Fibroblast of skin of left quadriceps (primary cell): ENCODE data around the gene KATNIP.

Source experiments
- DNase-seq, 2 experiments: peaks; one replicate each; pipeline ENCODE4 v3.0.0-alpha.2; 2013; ENCODE audit warnings: low read depth in 2 of 2

Gene KATNIP

DNA sequence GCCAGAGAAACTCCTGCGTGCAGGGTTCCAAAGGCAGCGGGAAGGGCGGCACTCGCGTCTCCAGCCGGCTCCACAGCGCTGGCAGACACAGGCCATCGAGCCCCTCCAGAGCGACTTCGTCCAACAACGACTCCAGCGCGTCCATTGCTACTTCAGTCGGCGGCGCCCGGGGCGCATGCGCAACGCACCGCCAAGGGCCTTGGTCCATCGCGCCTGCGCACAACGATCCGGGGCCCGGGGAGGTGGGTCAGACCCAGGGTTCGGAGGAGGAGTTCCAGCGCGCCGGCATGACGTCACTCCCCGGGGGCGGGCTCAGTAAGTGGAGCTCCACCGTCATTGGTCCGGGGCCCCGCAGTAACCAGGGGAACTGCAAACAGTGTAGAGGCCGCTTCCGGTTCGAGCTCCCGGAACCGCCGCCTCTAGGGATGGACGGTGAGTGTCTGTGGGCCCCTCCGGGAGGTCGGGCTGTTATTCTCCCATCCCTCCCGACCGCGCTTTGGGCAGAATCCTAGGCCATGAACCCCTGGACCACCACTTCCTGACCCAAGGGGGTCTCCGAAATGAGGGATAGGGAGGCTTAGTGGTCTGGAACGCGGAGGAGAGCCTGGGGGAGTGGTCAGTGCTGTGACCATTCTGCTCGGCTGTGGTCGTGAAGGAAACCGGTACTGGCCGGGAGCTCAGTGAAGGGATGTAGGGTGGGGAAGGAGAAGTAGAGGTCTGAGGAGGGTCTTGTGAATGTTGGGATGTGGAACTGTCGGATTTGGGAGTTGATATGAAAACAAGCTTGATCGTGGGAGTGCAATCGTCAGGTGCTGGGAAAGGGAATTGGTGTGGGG is at the start of gene KATNIP, which contains the start of gene GTF3C1:
KATNIP (plus strand) TSS at position 399 of the 836 bp plus-strand sequence; CDS start at position 426, 27 bp downstream.
GTF3C1 (minus strand) TSS at position 168 of the 836 bp plus-strand sequence; CDS start at position 145, 23 bp downstream.
- peak; percentile 96 to 97 for DNase-seq

DNA sequence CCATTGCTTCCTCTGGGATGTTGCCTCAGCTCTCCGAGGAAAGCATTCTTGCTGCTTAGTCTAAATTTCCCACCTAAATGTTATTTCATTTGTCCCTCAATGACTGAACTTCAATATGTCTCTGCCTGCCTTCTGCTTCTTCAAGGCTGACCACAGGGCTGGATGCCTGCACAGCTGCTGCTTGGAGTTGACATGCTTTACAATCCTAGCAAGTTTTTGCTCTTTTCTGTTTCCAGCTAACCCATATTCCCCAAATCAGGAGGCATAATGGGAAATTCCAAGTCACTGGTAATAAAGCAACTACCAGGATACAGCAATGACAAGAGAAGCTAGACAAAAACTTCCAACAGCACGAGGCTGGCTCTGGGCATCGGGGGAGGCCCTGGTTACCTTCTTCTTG is 49.1 kb upstream of the KATNIP start:
- no peak for DNase-seq

GRCh38 chr16:27503662-27504061 is 46.3 kb upstream of the KATNIP start:
- DNase-seq = no peak

DNA sequence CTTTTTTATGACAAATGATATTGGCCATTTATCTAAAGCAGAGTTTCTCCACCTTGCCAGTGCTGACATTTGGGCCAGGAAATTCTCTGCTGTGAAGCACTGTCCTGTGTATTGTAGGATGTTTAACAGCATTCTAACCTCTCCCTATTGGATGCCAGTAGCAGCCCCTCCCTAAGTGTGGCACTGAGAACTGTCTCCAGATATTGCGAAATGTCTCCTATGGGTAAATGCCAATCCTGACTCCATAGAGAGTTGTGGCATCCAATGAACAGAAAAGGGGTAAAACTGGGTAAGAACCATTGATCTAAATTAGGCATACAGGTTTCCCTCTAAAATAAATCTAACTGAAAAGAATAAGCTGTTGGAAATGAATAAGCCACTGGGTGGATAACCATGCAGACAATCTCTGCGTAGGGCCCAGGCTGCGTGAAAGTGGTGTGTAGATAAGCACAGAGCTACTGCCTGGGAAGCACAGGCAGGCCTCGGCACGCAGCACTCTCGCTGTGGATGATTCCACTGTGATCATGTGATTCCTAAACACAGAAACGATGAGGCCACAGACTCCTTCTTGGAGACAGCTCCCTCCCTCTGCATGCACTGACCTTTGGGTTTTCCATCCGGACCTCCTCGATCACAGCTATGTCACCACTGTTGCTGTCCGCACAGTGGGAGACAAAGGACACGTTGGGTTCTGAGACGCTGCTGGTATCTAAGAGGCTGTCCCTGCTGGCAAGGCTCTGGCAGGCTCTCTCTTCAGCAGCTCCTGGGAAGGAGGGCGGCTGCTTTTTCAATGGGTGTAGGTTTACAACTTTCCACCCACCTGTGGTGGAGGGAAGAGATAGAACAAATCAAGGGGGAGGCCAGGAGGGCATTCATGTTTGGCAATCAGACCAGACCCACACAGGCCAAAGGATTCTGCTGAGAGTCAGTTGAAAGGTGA is 44.4 kb upstream of the KATNIP start:
- DNase-seq = no peak

DNA sequence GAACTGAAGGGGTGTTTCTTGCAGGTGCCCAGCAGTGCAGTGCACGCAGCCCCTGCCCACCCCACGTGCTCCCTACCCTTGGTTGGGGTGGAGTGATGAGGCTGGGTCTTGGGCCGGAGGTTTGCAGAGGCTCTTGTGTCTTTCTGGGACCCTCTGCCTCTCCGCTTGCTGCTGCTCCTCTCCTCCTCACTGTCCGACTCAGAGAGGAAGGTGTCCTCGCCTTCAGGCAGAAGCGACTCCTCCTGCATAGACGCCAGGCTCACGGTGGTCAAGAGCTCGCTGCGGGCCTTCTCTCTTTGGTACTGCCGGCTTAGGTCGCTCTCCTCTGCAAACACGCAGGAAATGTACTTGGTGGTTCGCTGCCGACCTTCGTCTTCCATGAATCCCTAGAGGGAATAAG is 43.2 kb upstream of the KATNIP start:
- DNase-seq = no peak

DNA sequence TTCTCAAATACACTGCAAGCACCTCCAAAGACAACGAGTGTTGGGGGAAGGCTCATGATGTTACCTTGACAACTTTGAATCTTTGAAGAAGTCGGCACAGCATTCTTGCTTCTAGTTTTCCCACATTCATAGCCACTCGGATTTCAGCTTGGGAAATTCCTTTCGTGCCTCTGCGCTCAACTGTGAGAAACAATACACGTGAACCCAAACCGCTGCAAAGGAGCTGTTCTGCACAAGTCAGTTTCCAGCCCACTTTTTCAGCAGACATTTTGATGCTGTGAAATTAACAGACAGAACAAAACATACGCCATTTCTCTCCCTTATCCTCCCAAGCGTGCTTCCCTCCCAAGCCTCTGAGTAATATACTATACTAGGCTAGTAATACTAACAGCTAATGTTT is 41.5 kb upstream of the KATNIP start:
- DNase-seq = no peak

DNA sequence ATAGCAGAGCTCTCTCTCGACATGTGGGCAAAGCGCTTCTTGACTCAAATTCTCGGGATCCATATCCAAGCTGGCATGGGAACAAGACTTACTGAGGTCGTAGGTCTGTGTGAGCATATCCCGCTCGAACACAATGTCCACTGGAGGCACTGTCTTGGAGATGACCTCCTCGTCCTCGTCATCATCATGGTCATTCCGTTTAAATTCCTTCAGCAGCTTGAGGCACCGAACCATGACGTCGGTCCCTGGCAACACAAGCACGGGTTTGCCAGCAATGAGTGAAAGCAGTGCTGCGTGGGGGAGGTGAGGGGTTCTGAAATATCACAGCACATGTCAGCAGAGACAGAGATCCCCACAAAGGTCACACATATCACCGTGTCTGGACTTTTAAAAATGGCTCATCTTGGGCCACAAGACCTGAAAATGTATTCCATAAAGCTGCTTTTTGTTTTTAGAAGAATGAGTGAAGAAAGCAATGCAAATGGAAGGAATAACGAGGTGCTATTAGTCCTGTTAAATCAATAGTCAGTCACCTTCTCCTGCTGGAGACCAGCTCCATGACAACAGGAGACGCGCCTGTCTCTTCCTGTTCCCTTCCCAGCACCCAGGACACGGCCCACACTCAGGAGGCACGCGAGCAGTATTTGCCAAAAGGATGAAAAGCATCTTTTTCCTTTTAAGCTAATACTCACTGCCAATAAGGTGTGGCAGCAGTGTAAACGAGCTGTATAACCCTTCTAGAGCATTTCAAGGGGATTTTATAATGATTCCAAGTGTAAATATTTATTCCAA is 38.1 kb upstream of the KATNIP start:
- no peak for DNase-seq

- DNase-seq = no peak
These were observed 35.1 kb upstream of the KATNIP start for GRCh38 chr16:27514806-27515205.

DNA sequence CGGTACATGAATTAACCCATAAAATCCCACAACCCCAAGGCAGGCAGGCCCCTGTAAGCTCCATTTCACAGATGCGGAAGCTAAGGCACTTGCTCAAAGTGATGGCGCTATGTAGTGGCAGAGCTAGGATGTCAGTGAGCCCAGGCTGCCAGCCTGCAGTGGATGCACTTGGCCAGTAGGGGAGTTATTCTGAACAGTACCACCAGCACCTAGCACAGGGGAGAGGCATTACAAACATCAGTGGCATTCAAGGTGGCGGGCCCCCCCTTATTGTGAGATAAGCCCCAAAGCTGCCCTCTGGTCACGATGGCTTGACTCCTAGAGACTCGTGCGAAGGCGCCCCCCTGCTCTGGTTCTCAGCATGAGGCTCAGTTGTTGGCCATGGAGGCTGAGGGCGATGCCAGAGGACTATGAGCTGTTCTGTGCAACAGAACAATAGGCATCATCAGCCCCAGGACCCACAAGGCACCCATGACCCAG is 34.0 kb upstream of the KATNIP start:
- DNase-seq = no peak

DNA sequence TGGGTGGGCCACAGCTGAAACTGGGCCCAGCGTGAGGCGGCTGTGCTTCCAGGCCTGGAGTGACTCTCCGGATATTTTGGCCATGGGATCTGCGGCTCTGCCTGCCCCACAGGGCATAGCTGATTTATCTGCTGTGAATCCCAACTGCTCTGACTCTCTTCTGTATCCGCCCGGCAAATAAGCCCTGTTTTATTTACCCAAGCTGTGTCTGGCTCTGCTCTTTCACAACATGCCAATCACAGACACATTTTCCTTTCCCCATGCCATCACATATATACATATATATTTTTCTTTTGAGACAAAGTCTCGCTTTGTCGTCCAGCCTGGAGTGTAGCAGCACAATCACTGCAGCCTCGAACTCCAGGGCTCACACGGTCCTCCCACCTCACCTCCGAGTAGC is 33.6 kb upstream of the KATNIP start:
- DNase-seq = no peak

- no peak for DNase-seq
These were observed 32.3 kb upstream of the KATNIP start for GRCh38 chr16:27517664-27518063.

- DNase-seq = no peak
These were observed 31.7 kb upstream of the KATNIP start for GRCh38 chr16:27518226-27518625.

DNA sequence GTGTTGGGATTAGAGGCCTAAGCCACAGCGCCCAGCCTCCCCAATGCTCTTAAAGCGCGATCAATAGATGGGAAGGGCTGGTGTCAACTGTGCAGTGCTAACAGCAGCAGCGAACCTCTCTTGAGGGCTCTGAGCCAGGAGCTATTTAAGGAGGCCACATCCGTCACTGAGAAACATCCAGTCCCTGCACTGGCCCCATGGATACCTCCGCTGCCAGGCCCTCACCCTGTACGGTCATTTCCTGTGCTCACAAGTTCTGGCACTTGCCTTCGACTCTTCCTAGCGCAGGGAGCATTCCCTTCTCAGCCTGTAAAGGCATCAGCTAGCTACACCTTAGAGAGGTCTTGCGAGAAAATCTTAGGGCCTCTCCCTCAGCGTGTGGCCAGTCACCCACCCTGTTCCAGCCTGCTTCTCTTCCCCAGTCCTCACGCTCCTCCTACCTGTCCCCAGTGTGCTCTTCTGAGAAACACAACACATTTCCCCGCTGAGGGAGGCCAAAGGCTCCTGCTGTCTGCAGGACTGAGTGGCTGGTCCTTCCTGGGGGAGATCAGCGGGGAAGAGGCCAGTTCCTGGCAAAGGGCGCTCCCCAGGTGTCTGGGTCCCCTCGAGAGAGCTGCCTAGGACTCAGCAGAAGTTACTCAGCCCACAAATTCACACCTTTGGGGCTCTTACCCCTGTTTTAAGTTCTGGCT is 28.8 kb upstream of the KATNIP start:
- no peak for DNase-seq

- DNase-seq = no peak
These were observed 27.7 kb upstream of the KATNIP start for GRCh38 chr16:27522173-27522707.

DNA sequence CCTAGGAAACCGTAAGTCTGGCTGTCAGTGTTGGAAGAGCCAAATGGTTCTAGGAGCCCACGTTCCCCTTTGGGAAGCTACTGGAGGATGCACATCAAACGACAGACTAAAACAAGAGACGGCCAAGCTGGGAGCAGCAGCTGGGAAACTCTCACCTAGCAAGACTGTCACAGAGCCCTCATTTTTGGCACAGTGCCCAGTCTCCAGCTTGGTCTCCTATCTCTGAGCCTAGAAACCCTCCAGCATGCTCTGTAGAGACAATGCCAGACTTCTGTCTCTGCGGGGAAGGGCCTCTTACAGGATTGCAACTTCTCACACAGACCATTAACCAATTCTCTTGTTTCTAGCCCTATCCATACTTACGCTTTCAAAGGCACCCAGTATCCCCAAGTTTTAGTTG is 23.8 kb upstream of the KATNIP start:
- no peak for DNase-seq

GRCh38 chr16:27528294-27528693 is 21.6 kb upstream of the KATNIP start:
- no peak for DNase-seq

- DNase-seq = peak; percentile 55 to 58
These were observed 20.0 kb upstream of the KATNIP start for GRCh38 chr16:27529962-27530361.

DNA sequence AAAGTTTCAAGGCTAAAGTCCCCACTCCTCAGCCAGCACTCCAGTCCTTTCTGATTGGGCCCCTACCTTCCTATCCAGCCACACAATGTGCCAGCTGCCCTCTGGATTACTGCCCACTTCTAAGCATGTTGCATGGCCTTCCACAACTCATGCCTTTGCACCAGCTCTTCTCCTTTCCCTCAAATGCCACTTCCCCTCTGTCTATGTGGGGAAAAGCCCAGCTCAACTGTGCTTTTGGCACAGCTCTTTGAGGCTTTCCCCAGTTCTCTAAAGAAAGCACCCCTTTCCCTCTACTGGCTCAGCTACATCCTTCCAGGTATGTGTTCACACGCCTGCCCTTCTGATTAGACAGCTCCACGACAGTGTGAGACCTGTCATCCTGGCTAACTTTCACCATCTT is 18.8 kb upstream of the KATNIP start:
- DNase-seq = no peak

- no peak for DNase-seq
These were observed 17.8 kb upstream of the KATNIP start for GRCh38 chr16:27531826-27532800.
